GM18867 (cell line): ENCODE measurements around the gene DDX10.

ENCODE experiments used
- ATAC-seq: cut with Tn5 transposase; IDR thresholded peaks from one replicate; pipeline ENCODE4 v1.9.1; 2021; ENCODE audit warnings: mild to moderate bottlenecking, moderate library complexity; ENCODE audit not compliant: unreplicated experiment

DDX10 gene

DNA sequence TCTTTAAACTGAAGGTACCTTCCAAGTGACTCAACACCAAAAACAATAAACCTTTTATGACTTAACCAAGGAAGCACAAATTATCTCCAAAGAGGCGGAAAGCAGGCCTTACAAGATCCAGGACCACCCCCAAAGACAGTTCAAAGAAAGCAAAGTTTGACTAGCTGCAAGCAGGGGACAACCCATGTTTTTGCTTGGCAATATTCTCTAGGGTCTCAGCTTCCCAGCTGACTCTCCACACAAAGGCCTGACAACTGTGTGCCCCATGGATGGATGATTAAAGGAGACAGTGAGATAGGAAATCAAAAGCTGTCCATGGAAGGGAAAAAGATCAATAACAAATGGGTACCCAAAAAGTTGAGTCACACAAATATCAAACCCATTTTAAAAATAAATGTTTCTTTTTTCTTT is 232.2 kb downstream of the DDX10 start:
- ATAC-seq, result no peak

DNA sequence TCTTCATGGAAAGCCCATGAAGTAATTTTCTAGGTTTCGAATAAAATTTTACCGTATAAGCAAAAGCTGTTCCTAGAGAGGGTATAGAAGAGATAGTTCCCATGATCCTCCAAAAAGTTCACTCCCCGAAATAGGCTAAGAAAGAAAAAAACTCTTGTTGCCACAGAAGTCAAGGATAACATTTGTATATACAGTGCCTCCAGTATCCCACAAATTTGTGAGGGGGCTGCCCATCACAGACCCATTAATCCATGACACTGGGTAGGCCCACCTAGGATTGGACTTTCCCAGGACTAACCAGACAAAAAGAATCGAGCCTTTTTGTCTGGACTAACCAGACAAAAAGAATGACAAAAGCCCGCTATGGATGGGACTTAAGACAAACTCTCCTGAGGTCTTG is 233.0 kb downstream of the DDX10 start:
- ATAC-seq, result no peak

DNA sequence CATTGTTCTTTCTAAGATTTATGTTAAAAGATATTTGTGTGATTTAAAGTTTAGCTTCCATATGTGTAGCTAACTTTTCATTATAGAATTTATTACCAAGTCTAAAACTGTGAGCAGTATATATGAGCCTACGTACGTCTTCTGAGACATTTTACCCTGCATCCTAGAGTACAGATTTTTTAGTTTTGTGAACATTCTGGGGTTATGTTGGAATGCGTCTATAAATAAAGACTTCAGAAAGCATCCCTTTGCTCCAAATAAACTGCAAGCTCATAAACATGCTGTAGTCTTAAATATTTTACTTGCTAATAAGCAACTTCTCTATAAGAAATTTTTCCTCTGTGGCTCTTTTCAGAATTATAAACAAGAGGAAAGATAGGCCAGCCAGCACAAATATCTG is 236.5 kb downstream of the DDX10 start:
- no peak for ATAC-seq

DNA sequence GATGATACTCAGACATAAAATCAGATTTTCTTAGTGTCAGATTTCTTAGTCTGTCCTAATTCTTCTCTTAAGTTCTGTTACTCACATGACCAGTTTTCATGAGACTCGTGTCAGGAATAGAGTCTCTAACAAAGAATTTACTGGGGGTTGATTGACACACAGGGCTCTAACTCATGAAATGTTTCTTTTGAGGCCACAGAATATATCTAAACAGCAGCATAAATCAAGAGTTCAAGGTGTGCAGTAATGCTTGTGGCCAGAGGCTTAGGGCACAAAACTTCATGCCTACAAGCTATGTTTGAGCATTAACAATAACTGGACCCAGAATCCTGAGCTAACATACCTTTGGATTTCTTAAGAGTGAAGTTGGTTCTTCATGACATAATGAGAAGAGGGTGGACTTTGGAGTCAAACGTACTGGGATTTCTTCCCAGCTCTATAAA is 237.2 kb downstream of the DDX10 start:
- no peak for ATAC-seq

DNA sequence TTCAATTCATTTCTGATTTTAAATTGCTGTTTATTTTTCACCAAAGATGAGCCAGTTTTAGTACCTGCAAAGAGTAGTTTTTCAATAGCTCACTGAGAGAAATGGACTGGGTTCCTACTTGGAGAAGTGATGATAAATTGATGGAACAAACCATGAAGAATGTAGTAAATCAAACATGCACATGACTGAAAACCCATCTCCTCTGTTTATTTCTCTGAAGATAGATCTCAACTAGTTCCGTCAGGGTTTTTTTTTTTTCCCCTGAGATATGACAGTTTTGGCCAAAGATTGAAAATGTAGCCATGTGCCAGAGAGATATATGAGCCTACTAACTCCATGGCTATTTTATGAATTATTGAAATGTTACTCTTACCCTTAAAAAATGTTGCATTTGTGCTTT is 239.6 kb downstream of the DDX10 start:
- ATAC-seq, result no peak

DNA sequence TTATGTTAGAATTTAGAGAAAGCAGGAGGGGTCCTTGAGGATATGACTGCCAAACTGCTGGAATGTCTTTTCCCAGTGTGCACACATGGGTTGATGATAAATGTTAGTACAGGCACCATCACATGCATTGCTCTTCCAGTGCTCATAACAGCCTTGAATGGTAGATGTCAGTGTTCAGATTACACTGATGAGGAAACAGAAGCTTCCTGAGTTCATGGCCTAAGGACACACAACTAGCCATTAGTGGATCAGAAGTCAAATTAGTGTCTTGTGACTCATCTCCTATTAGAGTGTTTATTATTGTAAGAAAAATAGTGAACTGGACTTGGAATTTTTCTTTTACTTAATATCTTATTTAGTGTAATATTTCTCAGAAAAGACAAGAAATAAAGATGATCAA is 241.5 kb downstream of the DDX10 start:
- no peak for ATAC-seq

DNA sequence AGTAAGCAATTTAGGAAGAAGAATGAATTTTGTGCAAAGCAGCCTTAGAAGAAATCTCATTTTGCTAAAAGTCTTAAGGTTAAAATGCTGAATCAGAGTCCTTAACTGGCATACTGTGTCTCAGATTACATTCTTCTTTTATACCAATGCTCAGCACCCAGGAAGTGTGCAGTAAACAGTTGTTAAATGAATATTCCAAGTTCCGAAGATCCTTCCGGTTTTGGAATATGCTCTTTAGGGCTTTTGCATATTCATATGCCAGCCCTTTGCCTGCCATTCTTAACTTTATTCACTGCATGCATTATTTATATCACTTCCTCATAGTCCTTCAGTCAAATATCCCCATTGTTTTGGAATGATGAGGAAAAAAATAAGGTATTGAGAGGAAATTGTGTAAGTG is 242.0 kb downstream of the DDX10 start:
- ATAC-seq, result no peak

DNA sequence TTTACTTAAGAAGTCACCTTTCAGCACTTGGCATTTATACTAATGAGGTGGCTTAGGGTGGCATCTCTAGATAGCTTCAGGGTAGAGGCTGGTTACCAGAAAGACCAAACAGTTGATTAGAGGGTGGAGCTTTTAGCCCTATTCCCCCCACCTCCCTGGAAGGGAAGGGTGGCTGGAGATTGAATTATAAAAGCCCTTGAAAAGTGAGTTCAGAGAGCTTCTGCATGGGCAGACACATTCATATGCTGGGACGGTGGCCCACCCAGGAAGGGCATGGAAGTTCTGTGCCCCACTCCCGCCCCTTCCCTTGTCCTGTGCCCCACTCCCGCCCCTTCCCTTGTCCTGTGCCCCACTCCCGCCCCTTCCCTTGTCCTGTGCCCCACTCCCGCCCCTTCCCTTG is 244.2 kb downstream of the DDX10 start:
- no peak for ATAC-seq

DNA sequence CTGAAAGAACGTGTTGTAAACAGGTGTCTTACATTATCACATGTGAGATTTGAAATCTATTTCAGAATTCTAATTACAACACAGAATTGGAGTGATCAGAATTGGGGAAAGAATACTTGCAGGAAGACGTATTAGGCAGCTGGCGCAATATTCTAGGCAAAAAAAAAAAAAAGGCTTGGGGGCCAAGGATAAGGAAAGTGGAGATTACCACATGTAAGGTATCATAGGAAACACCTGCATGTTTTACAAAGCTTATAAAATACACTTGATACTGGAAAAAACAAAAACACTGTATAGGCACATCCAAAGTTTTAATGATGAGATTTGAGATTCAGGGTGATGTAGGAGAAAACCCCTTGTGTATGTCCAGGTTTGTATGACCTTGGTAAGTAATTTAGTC is 245.1 kb downstream of the DDX10 start:
- ATAC-seq, result no peak

DNA sequence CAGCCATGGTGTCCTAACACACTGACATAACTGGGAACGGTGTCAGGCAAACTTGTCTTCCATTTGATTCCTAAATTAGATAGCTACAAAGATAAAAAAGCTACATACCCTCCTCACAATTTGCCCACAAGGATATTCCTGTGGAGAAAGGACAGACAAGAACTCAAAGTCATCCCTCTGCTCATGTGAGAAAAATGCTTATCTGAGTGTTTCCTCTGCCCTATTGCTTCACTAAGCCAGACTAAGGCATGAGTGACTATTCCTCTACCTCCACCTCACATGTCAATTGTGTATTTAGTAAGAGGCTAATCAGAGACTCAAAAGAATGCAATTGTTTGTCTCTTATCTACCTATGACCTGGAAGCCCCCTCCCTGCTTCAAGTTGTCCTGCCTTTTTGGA is 247.7 kb downstream of the DDX10 start:
- no peak for ATAC-seq

DNA sequence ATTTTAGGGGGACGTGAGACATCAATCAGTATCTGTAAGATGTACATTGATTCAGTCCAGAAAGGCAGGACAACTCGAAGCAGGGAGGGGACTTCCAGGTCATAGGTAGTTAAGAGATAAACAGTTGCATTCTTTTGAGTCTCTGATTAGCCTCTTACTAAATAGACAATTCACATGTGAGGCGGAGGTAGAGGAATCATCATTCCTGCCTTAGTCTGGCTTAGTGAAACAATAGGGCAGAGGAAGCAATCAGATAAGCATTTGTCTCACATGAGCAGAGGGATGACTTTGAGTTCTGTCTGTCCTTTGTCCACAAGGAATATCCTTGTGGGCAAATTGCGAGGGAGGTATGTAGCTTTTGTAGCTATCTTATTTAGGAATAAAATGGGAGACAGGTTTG is 248.3 kb downstream of the DDX10 start:
- ATAC-seq, result no peak

DNA sequence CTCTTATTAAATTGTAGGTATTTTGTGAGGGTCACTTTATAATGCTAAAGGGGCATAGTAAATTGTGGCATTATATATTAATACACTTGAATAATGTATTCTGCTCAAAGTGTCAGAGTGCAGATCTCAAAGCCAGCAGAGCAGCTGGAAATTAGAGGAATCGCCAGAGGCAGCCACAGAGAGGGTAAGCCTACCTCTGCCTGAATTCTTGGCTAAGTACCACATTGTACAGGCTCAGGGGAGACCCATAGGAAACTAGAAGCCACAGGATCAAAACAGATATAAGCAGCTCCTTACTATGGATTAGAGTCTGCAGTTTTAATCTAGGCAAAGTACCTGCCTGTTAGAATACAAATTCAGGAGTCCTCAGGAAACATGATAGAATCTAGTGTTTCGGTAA is 249.3 kb downstream of the DDX10 start:
- no peak for ATAC-seq

DNA sequence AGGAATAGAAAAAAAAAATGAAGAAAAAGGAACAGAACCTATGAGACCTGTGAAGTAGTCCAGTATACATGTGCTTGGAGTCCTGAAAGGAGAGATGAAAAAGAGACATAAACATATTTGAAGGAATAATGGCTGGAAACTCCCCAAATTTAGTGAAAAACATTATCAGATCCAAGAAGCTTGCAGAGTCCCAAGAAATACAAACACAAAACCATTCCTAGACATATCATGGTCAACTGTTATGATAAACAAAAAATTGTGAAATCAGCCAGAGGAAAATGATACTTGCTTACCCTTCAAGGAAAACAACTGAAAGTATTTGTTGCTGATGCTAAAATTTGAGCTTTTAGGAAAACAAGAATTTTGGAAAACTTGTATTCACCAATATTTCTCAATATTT is 250.1 kb downstream of the DDX10 start:
- ATAC-seq, result no peak

DNA sequence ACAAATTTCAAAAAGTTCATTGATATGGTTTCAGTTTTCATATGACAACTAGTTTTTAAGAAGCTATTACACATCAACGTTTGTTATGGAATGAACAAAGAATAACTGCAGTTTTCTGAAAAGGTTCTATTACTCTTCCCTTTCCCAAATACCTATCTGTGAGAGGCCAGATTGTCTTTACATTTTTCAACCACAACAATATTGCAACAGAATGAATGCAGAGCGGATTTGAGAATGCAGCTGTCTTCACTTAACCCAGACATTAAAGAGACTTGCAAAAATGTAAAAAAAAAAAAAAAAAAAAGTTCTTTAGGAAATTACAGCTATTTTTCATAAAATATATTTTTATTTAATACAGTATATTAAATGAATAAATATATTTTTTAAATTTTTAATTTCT is 250.8 kb downstream of the DDX10 start:
- no peak for ATAC-seq

DNA sequence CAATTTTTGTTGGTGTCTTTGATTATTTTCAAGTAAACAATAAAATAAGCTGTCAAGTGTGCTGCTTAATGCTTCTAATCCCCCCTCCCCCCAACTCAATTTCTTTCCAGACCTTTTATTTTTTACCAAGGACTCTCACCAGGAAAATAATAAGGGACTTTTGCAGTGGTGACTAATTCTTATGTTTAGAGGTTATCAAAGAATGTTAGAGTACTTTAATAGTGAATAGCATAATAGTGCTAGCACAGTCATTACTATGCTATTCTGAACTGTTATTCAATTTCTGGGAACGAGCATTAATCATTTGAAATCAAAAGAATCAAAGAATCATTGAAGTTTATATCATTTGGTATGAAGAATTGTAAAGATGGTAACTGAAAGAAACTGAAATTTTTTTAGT is 251.4 kb downstream of the DDX10 start:
- ATAC-seq, result no peak

DNA sequence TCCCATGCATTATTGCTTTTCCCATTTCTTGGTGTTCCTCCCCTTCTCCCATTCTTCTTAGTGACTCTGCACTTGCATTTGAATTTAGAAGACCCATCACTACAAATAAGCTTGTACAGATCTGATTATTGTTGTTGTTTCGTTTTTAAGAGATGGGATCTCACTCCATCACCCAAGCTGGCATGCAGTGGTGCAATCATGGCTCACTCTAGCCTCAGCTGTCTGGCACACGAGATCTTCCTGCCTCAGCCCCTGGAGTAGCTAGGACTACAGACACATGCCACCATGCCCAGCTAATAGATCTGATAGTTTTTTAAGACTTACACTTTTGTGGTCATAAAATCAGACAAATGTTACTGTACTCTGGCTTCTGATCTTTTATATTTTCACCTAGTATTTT is 252.1 kb downstream of the DDX10 start:
- no peak for ATAC-seq

DNA sequence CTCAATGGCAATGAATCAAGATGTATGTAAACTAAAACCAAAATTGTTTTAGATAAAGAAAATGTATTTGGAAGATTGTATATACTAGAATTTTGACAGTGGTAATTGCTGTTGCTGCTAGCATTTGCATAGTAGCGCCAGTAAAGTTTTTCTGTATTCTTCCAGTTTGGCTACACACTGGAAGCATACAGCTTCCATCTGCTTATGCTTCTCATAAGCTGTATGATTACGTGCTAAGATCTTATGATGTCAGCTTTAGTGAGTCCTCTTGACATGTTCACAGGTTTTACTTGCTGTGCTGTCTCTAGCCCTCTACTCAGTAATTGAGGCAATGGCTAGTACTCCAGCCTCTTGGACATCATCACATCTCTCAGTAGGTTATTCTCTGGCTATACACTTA is 256.3 kb downstream of the DDX10 start:
- ATAC-seq, result no peak

DNA sequence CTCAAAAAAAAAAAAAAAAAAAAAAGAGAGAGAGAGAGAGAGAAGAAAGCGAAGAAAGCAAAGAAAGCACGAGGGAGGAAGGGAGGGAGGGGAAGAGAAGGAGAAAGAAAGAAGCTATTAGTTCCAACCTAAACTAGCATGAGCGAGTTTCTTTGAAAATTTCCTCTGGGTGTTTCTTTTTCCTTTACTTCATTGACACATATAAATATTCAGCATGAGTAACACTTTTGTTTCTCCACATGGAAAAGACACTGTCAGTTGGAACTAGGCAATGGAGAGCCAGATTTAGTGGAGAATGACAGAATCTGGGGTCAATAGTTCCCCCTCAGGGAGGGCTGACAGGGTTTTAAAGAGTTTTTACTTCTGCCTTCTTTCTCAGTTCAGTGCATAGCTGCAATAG is 257.4 kb downstream of the DDX10 start:
- no peak for ATAC-seq

DNA sequence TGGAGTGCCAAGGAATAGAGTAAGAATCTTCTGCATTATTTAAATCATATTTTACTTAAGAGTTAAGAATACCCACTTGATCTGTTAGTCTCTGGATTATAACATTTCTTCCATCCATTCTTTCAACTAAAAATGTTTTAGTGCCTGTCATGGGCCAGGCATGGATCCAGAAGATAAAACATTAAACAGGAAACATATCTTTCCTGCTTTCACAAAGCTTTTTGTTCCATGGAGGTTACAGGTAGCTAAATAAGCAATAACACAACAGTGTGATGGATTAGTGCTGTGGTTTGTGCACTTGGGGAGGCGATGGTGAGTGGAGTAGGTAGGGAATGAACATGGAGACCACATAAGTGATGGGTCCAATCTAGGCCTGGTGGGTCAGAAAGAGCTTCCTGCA is 258.5 kb downstream of the DDX10 start:
- ATAC-seq, result no peak

DNA sequence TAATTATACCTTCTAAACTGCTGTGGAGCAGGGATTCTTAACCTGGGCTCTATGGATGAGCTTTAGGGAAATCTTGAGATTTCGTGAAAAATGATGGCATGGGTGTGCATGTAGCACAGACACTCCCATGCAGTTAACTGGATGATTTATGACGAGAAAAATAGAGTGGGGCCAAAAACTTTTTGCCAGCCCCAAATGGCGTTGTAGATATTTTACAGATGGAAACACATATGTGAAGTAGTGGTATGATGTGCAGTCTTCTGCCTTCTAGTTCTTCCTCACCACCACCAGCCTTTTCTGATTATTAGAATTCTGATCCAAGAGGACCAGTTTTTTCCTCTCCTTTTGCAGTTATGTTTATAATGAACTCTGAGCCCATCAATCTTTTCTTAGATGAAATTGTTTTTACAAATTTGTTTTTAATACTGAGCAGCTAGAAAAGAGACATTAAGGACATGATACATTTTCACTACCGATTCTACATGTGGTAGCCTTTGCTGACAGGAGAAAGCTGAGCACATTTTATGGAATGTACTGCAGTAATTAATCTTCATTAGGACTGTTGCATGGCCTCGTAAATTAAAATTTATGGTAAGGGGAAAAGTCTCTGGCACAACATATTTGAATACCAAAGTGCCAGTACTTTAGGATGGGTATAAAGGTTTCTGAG is 261.4 kb downstream of the DDX10 start:
- no peak for ATAC-seq

DNA sequence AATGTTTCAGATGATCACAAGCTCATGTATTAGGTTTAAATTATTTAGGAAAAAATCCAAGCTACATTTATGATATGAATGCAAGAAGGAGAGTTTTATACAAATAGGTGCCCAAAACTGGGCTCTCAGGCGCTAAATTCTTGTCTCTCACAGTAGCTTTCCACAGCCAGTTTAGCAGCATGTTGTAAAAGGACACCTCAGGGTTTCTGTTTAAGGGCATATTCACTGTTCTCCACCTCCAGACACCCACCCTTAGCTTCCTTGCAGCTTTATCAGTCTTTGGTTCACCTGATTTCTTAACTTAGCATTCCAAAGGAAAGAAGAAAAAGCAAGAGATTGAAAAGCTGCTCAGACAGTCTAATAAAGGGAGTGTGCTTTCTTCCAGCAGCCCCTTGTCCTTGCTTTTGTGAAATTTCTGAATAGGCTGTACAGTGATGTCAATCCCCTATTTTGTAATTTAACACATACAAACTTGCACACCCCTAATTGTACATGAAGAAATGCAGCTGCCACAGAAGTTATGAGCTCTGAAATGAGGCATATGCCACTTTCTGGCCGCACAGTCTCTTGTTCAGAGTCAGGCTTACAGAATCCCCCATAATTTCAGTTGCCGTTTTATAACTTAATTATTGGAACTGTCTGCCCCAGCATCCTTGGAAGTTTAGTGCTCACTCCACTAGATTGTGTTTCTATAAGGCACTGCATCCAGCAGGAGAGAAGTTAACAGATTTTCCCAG is 262.1 kb downstream of the DDX10 start:
- no peak for ATAC-seq

DNA sequence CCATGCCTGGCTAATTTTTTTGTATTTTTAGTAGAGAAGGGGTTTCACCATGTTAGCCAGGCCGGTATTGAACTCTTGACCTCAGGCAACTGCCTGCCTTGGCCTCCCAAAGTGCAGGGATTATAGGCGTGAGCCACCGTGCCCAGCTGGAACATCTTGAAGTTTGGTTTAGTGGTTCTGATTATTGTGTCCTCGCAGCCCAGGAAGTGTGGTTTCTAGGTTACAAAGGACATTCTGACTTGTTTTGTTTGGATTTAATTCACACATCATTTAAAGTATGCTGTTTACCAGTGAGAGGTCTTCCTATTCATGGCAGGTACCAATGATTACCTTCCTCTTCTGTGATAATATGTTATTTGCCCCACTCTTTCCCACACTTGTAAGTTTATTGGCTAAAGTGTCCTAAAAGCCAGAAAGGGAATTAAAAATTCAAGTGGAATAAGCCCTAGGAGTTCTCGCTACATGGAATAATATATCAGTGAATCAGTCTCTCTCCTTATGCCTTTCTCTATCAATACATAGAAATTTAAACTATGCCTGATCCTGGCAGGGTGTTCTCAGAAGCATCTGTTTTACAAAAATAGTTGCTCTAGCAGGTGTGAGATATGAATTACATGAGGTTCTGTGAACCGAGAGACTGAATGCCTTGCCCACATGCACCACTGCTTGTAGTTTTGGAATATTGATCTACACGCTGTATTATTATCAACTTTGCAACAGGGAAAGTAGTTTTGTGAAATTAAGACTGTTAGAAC is 263.1 kb downstream of the DDX10 start:
- ATAC-seq, result no peak
